ENCODE results near the gene PROC.
A peak's percentile ranks its signal among the peaks of the same experiment; 100 is the strongest.

Gene PROC

GRCh38 chr2:127418300-127419111 is at the start of gene PROC:
TSS of gene PROC (plus strand) at chr2:127418427. CDS start at chr2:127419943, 1,516 bp downstream.
- DNase-seq (ENCODE audit: low spot score): no peak

GRCh38 chr2:127370010-127370409 is 48.2 kb upstream of the PROC start:
- DNase-seq (ENCODE audit: low spot score): no peak

DNA sequence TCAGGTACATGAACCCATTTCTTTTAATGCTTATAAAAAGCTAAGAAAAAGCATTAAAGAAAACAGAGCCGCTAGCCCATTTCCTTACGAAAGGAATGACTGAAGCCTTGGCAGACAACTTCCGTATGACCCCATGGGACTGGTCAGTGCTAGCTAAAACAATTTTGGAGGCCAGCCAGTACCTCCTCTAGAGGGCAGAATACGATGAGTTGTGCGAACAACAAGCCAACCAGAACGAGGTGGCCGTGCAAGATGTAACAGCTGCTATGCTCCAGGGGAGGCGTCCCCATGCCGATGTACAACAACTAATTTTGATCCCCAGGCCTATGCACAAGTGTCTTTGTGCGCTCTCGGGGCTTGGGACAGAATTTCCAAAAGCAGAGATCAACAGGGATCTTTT is 47.2 kb upstream of the PROC start:
- peak; percentile 32 for DNase-seq (ENCODE audit: low spot score)

- no peak for DNase-seq (ENCODE audit: low spot score)
Observed at GRCh38 chr2:127373362-127374083, 44.7 kb upstream of the PROC start.

GRCh38 chr2:127376257-127376656 is 42.0 kb upstream of the PROC start:
- no peak for DNase-seq (ENCODE audit: low spot score)

DNA sequence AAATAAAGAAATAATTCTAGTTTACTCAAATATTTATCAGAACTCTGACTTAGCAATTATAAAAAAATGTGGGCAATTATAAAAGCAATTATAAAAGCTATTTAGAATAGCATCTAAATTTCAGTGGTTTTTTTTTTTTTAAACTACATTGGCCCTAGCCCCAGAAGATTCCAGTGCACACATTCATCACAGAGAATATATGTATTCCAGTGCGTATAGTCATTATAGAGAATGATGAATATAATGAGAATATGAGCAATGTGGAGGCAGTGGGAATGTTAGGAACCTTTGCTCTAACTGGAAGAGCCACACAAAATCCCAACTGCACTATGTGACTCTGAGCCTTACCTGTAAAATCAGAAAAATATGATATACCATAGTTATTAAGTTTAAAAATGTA is 41.0 kb upstream of the PROC start:
- no peak for DNase-seq (ENCODE audit: low spot score)

DNA sequence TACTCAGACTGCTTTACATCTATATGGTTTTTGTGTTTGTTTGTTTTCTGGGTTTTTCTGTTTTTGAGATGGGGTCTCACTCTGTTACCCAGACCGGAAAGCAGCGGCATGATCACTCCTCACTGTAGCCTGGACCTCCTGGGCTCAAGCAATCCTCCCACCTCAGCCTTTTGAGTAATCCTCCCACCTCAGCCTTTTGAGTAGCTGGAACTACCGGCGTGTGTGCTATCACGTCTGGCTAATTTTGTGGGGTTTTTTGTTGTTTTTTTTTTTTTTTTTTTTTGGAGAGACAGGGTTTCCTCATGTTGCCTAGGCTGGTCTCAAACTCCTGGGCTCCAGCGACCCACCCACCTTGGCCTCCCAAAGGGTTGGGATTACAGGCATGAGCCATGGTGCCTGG is 39.5 kb upstream of the PROC start:
- no peak for DNase-seq (ENCODE audit: low spot score)

DNA sequence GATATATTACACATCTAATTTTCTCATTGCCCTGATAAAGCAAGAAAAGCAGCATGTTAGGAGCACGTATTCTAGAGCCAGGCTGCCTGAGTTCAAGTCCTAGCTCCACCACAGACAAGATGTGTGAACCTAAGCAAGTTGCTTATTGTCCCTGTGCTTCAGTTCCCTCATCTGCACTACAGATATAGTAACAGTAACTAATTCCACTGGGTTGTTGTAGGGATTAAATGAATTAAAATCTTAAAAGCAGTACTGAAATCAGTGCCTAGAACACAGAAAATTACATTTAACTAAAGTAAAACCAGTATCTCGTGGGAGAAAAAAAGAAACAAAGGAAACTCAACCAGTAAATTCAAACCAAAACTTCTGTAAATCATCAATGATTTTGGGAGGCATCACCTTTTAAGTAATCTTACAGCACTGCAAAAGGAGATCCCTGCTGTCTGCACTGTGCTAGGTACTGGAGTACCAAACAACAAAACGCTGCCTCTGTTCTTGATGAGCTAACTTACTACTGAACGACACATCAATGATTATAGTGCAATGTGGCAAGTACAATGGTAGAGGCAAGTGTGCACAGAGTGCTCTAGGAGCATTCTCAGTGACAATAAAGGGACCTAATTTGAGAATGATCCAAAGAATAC is 38.4 kb upstream of the PROC start:
- DNase-seq (ENCODE audit: low spot score): no peak

DNA sequence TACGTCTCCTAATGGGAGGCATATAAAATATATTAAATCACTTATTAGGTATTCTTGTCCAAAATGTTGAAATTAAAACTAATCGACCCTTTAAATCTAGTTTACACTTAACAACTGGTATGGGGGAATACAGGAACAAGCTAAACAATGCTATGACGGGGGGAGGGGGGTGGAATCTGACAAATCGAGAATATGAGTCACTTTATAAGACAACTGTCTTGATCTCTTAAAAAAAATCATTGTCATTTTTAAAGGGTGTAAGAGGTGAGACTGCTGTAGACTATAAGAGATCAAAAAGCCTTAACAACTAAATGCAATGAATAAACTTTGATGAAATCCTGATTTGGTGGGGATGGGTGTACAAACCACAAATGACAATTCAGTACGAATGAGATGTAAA is 36.5 kb upstream of the PROC start:
- DNase-seq (ENCODE audit: low spot score): no peak

- DNase-seq (ENCODE audit: low spot score): no peak
Observed at GRCh38 chr2:127382831-127383230, 35.4 kb upstream of the PROC start.

- no peak for DNase-seq (ENCODE audit: low spot score)
Observed at GRCh38 chr2:127384529-127384928, 33.7 kb upstream of the PROC start.

GRCh38 chr2:127386246-127386645 is 32.0 kb upstream of the PROC start:
- DNase-seq (ENCODE audit: low spot score): no peak

GRCh38 chr2:127386764-127387654 is 31.2 kb upstream of the PROC start:
- DNase-seq (ENCODE audit: low spot score): peak; percentile 78

- DNase-seq (ENCODE audit: low spot score): peak; percentile 86
Observed at GRCh38 chr2:127387655-127388422, 30.4 kb upstream of the PROC start, which contains the start of gene MAP3K2. TSS of gene MAP3K2 (minus strand) at chr2:127387975. CDS start at chr2:127343129, 44,846 bp downstream.

- no peak for DNase-seq (ENCODE audit: low spot score)
Observed at GRCh38 chr2:127388423-127389164, 29.6 kb upstream of the PROC start.

DNA sequence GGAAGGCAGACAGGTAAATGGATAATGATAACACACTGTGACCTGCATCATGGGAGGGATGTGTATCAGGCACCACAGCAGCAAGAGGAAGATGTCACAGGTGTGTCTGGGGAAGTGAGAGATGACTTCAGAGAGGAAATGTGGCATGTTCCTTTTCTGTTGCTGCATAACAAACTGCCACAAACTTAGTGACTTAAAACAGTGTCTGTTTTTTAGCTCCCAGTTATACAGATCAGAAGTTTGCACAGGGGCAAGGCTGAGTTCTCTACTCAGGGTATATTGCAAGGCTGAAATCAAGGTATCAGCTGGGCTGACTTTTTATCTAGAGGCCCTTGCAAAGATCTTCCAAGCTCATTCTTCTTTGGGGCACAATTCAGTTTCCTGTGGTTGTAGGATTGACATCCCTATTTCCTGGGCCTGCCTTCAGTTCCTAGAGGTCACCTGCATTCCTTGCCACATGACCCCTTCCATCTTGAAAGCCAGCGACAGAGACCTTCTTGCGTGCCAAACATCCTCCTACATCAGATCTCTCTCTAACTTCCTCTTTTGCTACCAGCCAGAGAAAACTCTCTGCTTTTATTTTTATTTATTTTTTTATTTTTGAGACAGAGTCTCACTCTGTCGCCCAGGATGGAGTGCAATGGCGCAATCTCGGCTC is 28.3 kb upstream of the PROC start:
- no peak for DNase-seq (ENCODE audit: low spot score)

GRCh38 chr2:127392133-127392827 is 25.9 kb upstream of the PROC start:
- DNase-seq (ENCODE audit: low spot score): no peak

GRCh38 chr2:127392828-127393578 is 25.2 kb upstream of the PROC start:
- no peak for DNase-seq (ENCODE audit: low spot score)
